Measurements from ENCODE around the gene AKR7A3.

The AKR7A3 gene

DNA sequence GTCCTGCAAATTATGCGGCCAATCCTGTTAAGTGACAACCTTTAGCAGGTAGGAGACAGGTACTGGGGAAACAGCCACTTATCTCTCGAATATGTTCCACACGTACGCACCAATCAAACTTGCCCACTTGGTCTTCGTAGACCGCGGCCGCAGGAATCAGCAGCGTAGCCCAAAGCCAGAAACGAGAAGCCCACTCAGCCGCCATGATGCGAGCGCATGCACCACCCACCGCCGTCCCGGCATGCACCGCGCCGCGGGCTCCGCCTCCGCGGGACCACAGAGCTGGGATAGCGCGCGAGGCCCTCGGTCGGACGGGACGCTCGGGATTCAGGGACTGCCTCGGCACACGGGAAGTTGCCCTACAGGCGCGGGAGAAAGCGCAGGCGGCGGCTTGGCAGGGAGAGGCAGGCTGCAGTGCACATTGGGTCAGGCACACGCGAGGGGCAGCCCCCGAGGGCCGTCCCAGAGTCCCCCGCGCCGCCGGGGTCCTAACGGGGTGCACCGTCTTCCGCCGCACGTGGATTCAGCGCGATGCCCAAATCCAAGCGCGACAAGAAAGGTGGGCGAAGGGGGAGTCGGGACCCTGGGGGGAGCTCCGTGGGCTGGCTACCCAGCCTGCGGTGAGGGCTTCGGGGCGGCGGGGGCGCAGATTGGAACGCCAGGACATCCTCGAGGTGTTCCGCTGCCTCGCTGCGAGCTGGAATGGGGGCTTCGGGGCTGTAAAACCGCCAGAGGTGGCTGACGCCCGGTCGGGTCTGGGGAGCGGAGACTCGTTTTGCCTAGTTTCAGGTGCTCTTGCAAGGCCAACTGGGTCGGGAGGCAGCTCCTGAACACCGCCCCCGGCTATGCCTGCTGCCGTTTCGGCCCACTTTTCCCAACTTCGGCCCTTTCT lies 37.0 kb downstream of the AKR7A3 start, which contains the start of the genes EMC1 and MRTO4:
TSS of gene EMC1 (minus strand) at position 220 of the 892 bp plus-strand sequence. CDS start at position 205, 15 bp downstream.
TSS of gene MRTO4 (plus strand) at position 501 of the 892 bp plus-strand sequence. CDS start at position 532, 31 bp downstream.
- peak; percentile 95 for DNase-seq

DNA sequence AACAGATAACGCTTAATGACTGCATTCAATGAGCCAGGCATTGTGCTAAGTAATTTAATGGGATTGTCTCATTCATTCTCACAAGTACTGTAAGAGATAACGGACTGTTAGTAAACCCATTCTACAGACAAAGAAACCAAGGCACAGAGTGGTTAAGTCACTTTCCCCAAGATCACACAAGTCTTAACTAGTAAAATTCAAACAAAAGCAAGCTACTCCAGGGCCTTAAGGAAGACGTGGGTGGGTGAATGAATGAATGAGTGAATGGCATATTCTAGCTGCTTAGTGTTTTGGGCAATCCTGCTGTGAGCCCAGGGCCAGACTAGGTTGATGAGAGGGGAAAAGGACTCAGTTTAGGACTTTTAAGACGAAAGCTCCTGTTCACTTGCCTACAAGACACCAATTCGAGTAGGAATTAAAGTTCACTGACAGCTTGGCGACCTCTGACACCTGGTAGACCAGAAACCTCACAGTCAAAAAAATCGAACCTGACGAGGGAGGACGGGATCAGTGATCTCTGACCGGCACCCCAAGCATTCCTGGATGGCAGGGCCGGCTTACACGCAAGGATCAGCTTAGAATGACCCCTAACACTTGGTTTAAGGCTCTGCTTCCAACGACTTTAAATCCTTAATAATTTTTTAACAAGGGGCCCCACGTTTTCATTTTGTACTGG lies 37.8 kb downstream of the AKR7A3 start:
- DNase-seq, result peak; percentile 12

DNA sequence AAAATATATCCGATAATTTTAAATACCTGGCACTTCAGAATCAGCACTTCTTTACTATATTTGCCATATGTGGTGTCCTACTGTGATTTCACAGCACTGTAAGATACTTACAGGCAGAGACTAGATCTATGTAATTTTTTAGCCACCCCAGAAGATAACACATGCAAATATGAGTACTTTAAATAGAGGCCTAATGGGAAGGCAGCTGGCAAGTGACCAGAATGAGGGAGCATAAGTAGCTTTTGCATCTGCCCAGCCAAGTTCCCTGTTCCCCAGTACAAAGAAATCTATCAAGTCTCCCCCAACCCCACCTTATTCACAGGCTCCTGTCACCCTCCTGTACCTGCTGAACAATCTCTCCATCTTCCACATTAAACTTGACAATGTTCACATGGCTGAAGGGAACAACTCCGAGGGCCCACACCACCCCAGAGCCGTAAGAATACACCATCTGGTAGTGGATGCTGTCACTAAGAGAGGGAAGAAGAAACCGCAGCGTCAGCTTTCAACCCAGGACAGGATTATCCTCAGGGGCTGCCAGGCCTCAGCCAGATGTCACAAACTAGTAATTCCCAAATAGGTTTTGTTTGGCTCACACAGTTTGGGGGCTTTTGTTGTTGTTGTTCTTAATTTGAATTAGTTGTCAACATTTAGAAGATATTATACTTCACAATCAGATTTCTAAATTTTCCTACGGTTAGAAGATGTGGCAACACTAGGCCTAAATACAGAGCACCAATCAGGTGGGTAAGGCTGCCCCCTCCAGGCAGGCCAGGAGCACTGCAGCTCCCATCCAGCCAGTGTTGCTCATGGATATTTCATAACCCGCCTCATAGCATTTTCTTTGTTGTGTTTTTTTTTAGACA lies 47.7 kb downstream of the AKR7A3 start:
- peak; percentile 72 for DNase-seq

DNA sequence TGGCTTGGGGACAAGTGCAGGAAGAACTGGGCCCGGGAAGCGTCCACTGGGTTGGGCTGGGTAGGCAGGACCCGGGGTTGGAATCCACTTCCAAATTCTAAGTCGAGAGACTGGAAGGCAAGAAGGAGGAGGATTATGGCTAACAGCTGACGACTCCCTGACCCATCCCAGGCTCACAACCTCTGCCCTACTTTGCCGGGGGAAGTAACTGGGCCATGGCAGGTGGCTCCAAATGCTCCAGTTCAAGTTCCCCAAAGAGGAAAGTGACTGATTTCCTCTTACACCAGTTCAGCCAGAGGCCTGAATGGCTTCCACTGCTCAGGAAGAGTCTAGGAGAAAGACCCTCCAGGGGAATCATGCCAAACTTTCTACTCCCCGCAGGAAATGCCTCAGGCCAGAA lies 48.7 kb downstream of the AKR7A3 start:
- no peak for DNase-seq

DNA sequence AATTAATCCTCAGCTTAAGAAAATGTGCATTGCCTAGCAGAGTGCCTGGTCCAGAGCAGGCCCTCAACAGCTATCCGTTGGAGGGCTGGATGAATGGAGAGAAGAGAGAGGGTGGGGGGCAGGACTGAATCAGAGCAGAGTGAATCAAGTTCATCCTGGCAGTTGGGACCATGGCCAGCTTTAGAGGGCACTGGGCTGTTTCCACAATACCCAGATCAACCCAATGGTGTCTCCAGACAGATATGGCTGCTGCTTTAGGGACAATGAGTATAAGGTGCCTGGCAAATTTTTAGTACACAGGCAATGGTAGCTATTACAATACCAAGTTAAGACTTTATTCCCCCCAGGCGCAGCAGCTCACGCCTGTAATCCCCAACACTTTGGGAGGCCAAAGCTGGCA lies 54.3 kb downstream of the AKR7A3 start:
- no peak for DNase-seq
